CD4-positive, alpha-beta T cell treated with Interleukin-12 subunit alpha and Interleukin-12 subunit beta, for 1 hour (primary cell): ENCODE data around the gene SLC30A3.
"Not testable (repeated sequence)": the region's sequence is repeated elsewhere in the genome, so short reads cannot be mapped to it uniquely, and the experiment has no call there.

Experiments used
- DNase-seq: peaks from one replicate; pipeline ENCODE4 v3.0.0-alpha.2; 2020

Gene SLC30A3

DNA sequence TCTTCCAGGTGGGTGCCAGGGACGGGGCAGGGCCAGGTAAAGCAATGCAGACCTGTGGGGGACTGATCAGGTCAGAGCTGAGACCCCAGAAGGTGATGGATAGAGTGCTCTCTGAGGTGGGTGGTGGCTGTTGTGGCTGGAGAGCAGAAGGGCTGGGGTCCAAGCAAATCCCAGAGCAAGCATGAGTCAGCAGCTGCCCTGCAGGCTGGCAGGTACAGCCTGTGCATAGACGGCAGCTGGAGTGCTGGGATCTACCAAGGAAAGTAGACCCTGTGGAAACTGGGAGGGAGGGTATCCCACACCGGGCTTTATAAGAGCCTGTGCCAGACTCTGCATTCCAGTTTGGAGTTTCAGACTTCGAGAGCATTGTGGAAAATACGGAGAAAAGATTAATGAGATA is 20.0 kb upstream of the SLC30A3 start:
- no peak for DNase-seq

DNA sequence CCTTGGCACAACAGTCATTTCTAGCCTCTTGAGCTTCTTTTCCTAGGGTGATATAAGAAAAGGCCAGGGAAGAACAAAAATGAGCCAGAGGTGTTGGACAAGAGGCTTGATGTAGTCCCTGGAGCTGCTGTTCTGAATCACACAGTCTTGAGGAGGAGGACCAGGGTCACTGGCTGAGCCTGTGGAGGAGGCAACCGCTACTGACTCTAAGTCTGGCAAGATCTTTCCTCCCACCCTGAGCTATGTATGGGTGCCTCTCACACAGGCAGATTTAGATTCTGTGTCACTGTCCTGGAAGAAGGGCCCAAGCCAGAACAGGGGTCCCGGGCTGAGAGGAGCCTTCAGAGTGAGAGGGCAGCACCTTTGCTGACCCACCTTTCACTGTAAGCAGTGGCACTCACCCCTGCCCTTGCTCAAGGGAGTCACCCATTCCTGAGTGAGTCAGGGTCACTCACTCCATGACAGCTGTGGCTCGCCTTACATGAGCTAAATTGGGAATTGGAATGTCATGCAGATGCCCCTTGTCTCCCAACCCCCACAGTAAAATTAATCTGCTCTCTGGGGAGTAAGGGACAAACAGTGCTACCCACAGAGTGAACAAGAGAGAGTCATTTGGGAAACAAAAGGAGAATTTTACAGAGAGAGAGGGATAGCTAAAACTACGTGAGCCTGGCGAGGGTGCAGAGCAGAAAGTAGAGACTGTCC is 19.2 kb upstream of the SLC30A3 start, which contains the start of gene TRIM54:
Gene TRIM54, plus strand, starts transcription at position 575 of the 705 bp plus-strand sequence. CDS start 303 bp downstream, outside the sequence.
- no peak for DNase-seq

DNA sequence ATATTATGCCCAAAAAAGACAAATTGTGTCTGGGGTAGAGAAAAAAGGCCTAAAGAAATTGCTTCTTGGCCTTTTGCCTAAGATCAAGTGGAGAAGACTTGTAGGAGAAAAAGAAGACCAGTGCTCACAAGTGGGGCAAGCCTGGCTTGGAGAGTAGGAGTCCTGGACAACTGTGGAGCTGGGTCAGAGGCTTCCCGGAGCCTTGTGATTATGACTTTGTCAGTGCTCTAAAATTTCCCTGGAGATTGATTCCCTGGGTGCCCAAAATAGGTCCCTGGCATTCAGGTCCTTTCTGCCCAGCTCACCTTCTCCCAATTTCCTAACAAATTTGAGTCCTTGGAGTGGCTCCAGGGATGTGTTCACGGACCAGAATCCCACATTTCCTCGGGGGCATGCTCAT is 18.6 kb upstream of the SLC30A3 start:
- DNase-seq: no peak

DNA sequence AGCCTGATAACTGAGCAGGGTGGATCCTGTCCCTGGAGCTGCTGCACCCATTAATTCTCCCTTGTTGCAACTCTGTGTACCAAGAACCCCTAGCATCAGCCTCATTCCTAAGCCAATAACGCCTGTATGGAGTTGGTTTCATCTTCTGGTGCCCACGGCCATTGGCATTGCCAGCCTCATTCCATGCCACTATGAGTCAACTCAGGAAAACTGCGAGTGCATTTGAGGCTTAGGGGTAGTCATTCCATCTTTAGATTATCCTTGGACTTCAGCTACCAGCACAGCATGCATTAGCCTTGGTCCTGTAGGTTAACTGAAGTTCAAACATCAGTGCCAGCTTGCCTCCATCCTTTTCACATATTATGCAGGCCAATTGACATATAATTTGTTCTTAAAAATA is 18.0 kb upstream of the SLC30A3 start:
- DNase-seq: no peak

DNA sequence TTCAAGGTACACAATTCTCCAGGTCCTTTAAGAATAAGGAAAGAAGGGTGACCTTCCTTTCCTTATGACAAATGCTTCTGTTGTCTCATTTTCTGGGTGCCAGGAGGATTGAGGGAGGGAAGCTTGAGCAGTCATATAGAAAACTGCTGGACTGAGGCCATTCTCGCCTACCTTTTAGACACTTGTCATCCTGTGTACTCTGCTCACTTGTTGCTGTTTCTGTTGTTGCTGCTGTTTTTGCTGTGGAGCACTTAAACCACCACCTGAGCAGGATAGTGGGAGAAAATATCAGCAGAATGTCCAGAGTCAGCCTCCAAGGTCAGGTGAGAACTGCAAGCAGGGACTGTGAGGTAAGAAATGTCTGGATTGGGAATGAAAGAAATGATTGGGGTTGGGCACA is 15.2 kb upstream of the SLC30A3 start:
- DNase-seq: no peak

DNA sequence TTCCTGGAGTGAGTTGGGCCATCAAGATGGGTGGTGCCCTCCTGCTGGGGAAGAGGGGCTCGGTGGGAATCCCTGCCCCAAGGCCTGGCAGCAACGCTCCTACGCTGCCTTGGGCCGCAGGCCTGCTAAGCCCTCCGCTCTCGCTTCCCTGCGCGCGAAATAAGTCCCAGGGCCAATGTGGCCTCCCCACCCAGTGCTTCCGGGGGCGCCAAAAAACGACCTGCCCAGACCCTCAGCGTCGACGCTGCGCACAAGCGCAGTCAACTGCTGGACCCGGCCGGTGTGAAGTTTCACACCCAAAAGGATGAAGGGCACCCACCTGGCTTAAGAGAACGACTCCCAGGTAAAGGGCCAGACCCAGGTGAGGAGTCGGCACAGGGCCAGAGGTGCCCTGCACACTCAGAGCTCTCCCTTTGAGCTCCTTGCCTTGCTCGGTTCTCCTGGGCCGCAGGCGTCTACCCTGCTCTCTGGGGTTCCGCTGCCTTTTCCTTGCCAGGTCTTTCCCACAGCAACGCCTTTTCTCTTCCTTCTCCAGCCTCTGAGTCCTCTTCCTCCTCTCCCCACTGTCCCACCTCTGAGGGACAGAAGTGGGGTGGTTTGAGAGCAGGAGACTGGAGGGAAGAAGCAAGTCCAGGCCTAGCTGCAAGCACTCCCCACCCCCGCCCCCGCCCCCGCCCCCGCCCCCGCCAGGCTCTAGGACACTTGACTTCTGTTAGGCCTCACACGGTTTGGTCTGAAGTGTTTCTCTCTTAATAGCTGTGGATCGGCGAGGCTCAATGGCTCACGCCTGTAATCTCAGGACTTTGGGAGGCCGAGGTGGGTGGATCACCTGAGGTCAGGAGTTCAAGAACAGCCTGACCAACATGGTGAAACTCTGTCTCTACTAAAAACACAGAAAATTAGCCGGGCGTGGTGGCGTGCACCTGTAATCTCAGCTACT is 12.6 kb upstream of the SLC30A3 start, which contains the start of gene DNAJC5G:
Gene DNAJC5G, plus strand, starts transcription at position 223 of the 940 bp plus-strand sequence. CDS start 1,296 bp downstream, outside the sequence.
- DNase-seq: no peak

DNA sequence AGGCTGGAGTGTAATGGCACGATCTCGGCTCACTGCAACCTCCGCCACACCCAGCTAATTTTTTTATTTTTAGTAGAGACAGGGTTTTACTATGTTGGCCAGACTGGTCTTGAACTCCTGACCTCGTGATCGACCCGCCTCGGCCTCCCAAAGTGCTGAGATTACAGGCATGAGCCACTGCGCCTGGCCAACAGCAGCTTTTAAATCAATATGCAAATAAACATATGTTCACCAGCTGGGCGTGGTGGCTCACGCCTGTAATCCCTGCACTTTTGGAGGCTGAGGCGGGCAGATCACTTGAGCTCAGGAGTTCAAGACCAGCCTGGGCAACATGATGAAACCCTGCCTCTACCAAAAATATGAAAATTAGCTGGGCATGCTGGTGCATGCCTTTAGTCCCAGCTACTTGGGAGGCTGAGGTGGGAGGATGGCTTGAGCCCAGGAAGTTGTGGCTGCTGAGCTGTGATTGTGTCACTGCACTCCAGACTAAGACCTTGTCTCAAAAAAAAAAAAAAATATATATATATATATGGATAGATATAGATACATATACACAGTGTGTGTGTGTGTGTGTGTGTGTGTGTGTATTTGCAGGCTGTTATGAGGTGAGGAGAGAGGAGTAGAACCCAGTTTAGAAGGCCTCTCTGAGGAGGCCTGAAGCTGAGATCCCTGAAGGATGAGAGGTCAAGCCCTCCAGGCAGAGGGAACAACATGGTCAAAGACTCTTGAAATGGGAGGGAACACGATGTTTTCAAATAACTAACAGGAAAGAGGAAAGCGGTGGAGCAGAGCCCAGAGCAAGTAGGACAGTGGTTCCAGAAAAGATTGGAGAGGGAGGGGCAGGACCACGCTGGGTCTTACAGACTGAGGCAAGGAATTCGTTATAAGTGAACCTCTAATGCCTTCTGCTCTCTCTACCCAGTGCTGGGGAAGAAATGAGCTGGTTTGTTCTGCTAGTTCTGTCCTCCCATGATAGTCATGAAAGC is 10.0 kb upstream of the SLC30A3 start:
- DNase-seq: not testable (repeated sequence)

DNA sequence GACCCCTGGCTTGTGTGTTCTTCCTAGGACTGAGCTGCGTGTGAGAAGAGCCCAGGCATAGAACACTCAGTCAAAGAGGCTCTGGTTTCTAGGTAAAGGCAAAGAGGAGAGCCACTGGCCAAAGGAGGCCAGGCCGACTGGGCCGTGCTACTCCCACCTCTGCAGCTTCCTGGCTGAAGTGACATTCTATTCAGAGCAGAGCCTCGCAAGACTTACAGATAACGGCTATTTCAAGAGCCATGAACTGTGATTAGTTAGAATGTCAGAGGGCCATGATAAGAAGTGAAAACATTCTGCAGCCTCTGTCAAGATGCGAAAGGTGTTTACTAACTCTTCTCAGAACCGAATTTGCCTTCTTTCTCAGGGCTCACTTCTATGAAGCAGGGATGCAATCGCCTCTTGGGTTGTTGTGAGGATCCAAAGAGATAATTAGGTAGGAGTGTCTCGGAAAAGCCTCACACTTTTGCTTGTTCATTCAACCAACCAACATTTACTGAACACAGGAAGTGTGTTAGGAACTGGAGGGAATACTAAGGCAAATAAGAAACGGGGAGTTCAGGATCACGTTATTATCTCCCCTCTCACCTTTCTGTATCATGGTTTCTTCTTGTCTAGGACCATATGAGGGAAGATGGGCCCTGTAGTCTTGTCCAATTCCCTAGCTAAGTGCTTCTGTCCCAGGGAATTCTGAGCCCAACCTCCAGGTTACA is 8.9 kb upstream of the SLC30A3 start:
- no peak for DNase-seq

DNA sequence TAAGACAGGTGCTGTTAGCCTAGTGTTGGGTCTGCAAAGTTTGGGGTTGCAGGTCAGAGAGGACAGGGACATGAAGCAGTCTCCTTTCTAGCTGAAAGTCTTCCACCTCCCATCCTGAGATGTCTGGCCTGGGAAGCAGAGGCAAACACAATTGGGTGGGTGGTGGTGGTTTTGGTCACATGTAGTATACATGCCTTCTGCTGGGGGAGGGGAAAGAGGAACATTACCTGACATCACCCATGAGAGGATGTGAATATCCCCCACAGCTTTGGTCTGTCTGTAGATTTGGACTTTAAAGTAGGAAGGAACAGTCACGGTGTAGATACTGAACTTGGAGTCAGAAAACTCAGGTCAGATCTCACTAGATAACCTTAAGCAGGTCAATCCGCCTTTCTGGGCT is 7.8 kb upstream of the SLC30A3 start:
- no peak for DNase-seq

DNA sequence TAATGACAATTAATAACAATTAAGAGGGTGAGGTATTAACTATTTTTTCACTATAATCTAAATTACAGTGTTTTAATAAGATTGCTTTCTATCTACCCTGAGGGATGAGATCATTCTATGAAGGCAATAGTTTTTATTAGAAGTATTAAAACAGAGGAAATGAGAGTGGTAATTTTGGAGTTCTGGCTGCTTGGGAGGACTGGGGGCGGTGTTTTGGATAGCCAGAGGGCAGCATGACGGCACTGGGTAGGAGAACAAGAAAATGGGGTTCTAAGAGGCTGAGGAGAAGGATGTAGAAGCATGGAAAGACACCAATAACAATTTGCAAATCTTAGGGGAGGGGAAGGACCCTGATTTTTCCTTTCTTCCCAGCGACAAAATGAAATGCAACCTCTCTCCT is 7.3 kb upstream of the SLC30A3 start:
- DNase-seq: no peak

DNA sequence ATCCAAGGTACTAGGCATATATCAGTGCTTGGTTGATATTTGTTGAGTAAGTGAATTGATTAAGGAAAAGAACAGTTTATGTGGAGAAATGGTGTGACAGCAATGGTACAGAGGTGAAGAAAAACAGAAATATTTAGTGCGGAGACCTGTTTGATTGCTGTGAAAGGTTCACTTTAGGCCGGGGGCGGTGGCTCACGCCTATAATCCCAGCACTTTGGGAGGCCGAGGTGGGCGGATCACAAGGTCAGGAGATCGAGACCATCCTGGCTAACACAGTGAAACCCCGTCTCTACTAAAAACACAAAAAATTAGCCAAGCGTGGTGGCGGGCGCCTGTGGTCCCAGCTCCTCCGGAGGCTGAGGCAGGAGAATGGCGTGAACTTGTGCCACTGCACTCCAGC is 5.4 kb upstream of the SLC30A3 start:
- not testable (repeated sequence) for DNase-seq

DNA sequence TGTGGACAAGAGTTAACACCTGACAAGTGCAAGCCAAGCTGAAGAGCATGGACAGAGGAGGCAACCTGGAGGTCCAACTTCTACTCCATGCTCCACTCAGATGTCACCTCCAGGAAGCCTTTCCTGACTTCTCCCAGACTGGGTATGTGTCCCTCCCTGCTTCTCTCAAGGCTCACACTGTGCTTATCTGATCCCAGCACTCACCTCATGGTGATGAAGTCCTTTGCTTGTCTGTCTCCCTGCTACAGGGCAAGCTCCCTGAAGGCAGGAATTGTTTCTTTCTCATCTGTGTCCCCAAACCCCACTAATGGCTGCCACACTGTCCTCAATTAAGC is 2.7 kb upstream of the SLC30A3 start:
- DNase-seq: no peak

DNA sequence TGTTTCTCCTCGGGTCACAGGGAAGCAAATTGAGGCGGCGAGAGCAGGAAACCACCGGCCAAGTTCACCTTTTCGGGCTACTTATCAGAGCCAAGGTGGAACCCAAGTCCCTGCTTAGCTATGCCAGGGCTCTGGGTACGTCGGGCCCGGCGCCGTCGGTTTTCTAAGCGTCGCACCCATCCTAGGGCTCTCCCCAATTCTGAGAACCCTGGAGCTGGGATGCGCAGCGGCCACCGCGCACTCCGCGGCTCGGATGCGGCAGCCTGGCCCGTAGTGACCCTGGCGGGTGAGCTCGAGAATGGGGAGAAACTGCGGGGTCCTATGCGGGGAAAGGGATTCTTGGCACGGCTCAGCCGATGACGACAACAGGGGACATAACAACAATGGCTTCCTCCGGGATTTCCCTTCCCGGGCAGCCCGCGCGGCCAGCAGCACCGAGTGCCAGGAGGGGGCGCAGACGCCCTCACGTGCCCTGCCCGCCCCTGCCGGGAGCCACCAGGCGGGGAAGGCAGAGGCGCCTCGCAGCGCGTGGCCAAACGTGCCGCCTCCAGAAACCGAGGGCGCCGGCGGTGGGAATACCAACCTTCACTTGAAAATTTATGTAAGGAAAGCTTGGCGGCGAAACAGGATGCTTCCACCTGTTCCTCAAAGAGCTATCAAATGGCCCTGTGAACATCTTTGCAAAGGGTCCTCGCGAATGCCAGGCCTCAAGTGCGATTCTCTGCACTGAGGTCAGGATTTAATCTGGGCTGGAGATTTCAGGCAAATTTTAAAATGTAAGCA is 2.1 kb upstream of the SLC30A3 start:
- peak; percentile 77 for DNase-seq

DNA sequence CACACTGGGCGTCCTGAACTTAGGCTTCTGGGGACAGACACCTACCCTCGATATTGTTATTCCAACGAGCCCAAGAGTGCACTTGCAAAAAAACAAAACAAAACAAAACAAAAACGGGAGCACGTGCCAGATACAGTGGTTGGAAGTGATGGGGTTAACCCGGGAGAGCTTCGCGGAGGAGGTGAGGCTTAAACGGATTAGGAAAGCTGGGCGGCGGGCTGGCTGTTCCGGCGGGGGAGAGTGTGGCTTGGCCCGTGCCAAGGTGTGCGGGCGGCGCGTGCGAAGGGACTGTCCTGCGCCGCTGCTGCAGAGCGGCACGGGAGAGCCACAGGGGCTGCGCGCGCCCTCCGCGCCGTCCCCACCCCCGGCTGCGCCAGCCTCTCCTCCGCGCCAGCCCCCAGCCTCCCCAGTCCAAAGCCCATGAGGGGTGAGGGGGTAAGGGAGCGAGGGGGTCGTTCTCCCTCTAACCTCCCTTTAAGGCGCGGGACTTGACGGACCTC is 1.5 kb upstream of the SLC30A3 start:
- DNase-seq: peak; percentile 22

DNA sequence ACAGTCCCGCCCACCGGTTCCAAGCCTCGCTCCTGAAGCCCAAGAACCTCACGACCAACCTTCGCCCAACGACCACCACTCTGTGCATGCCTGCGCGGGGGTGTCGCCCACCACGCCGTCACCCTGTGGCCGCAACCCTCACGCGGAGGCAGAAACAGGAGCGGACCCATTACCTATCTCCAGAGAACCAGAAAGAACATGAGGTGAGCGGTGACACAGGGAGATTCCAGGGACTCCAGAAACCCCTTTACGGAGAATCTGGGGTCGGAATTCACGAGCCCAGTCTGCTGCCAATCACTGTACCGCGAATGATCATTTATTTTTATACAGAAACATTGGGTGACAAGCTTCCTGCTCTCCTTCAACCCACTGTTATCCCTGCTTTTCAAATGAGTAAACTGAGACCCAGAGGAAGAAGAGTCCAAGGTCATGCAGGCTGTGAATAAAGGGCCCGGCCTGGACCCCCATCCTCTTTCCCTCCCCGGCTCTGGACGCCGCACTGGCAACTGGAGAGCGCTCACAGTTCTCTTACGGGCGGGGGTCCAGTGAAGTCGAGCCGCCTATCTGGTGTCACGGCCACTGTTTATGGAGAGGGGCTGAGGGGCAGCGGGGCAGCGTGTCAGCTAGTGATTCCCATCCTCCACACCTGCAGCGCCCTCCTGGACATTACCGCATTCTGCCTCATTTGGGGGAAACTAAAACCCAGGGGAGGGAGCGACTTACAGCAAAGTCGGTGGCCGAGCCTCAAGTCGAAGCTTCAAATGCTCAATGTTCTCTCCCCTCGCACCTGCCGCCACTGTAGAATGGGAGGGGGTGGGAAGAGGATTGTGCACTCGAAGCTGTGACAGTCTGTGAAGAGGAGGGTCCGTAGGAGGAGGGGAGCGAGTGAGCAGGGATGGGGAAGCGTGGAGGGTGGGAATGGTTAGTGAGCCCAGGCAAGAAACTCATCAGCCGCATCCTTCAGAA is 723 bp upstream of the SLC30A3 start:
- peak; percentile 12 for DNase-seq

DNA sequence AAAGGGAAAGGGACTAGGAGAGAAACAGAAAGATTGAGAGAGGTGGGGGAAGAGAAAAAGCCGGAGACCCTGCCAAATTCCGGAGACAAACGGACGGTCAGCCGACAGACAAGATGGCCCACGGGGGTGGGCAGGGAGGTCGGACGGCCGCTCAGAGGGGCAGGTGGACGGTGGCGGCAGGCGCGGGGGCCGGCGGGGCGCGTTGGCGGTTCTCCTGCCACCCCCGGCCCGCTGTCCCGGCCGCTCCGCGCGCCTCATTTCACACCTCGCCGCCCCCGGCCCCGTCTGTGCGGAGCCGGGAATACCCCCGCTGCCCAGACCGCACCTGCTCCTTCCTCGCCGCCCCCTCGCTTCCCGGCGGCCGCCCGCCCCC is 935 bp downstream of the SLC30A3 start:
- no peak for DNase-seq

DNA sequence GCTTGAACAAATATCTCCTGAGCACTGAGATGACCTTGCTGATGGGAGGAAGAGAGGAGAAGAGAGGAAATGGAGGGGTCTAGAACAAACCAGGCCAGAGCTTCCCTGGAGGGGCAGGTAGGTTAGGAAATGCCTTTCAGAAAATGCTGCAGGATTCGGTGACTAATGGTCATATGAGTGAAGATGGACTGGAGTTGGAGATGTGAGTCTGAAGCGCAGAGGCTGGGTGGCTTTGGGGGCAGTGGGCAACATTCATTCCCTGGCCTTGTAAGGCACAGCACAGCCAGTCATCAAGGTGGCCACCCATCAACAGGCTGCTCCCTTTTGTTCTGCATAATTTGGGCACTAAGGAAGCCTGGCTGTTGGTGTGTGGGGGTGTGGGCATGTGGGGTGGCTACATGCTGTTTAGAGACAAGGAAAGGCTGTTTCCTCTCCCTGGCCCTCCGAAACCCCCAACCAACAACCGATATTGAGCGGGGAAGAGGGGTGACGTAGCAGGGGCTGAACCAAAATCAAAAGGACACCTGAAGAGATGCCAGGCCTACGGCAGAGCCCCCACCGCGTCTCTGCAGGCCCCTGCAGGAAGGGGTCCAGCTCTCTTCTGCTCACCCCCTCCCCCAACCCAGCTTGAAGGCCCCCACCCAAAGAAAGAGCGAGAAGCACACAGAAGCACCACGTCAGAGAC is 1.5 kb downstream of the SLC30A3 start:
- no peak for DNase-seq

DNA sequence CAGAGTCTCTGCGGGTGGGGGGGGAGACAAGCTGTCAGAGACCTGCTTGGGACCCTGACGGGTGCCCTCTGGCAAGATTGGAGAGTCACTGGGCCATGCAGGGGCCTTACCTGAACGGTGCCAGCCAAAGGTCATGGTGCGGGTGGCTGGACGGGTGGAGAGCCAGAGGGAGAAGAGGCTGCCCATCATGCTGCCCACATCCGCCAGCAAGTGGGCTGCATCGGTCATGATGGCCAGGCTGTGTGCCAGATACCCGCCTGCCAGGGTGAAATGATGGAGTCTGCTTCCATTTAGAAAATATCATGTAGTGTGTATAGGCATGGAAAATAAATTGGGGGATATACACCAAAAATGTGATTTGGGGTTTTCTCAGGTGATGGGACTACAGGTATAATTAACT is 4.8 kb downstream of the SLC30A3 start:
- DNase-seq: no peak

DNA sequence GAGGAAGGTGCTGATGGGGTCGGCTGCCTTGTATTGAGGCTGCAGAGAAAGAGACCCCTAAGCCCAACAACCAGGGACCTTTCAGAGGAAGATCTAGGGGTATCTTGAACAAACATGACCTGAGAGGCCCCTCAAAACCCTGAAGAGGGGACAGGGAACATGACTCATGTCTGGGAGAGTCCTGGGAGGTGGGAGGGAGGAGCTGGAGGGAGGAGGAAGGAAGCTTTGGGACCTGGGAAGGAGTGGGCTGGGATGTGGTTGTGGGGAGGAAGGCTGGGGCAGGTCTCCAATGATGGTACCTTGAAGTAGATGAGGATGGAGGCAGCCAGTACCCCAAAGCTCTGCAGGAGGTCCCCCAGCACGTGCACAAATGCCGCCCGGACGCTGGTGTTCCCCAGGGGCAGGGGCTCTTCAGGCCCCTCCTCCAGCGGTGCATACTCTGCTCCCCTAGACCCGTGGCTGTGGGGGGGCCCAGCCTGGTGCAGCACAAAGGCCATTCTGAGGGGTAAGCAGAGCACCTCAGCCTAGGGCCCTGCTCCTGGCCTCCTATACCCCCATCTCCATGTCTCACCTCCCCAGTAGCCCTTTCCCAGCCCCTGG is 5.9 kb downstream of the SLC30A3 start:
- DNase-seq: no peak
